Embryonic facial prominence (tissue), 1 donor: Measurements from ENCODE around the gene DAGLB.
"Not testable (repeated sequence)": the region's sequence is repeated elsewhere in the genome, so short reads cannot be mapped to it uniquely, and the experiment has no call there.

ENCODE experiments used
- DNase-seq: peaks from one replicate; pipeline ENCODE4 v3.0.0-alpha.2; 2016; ENCODE audit errors: extremely low spot score

The DAGLB gene

DNA sequence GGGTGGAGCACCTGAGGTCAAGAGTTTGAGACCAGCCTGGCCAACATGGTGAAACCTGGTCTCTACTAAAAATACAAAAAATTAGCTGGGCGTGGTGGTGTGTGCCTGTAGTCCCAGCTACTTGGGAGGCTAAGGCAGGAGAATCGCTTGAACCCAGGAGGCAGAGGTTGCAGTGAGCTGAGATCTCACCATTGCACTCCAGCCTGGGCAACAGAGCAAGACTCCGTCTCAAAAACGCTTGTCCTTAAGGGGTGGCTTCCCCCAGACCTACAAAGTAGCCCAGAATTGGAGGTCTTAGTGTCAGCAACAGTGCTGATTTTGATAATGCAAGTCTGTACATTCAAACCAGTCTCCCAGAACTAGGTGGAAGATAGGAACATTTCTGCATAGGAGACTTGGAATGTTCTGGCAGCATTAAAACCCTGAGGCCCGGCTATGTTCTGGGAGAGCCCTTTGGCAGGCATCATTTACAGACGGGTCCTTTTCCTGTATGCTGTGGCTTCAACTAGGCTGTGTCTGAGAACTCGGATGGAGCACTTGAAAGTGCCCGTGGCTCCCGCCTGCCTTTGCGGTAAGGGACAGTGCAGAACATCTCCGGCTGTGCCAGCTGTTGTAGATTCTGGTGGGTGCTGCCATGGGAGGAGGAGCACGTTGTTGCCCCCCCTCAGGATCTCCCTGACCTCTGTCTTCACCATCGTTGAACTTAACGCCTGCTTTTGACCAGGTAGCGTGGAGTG lies 49.8 kb downstream of the DAGLB start:
- not testable (repeated sequence) for DNase-seq

- no peak for DNase-seq
Measured at GRCh38 chr7:6395898-6396595, 51.7 kb downstream of the DAGLB start.

DNA sequence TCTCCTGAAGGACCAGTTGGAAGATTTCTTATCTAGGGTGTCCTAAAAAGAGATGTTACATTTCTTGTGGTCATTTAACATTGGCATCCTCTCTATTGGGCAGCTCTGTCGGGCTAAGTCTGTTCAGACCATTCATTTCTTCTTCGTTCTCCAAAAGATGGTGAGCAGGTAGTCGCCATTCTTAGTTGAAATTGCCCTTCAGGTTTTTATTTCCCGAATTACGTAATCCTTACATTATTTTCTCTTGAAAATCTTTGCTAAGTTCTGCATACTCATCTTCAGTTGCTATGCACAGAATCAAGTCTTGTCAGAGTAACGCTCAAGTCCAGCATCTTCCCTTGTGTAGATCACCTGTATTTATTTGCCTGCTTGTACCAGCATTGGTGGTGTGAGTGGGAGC lies 53.6 kb downstream of the DAGLB start:
- no peak for DNase-seq

DNA sequence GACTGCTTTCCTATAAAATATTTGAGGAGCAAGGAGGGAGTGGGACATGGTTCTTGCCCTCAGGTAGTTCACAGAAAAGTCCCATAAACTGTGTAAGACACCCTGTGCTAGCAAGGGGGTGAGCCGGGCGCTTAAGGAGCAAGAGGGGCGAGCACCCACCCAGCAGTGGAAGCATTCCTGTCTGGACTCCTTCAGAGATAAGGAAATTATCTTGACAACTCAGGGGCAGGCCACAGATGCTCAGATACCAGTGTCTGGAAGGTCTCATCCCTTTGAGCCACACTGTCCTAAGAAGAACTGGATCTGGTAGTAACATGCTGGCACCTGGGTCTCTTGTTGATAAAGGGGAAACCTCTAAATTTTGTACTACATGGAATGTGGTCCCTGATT lies 54.1 kb downstream of the DAGLB start:
- DNase-seq, result no peak

GRCh38 chr7:6392712-6393666 lies 54.8 kb downstream of the DAGLB start:
- no peak for DNase-seq

DNA sequence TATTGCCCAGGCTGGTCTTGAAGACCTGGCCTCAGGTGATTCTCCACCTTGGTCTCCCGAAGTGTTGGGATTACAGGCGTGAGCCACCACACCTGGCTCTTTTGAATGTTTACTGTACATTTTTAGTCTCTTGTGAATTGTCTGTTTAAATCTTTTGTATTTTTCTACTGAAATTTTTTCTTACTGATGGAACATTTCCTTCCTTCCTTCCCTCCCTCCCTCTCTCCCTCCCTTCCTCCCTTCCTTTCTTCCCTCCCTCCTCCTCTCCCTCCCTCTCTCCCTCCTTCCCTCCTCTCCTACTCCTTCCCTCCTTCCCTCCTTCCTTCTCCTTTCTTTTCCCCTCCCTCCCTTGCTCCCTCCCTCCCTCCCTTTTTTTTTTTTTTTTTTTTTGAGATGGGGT lies 58.0 kb downstream of the DAGLB start:
- no peak for DNase-seq

DNA sequence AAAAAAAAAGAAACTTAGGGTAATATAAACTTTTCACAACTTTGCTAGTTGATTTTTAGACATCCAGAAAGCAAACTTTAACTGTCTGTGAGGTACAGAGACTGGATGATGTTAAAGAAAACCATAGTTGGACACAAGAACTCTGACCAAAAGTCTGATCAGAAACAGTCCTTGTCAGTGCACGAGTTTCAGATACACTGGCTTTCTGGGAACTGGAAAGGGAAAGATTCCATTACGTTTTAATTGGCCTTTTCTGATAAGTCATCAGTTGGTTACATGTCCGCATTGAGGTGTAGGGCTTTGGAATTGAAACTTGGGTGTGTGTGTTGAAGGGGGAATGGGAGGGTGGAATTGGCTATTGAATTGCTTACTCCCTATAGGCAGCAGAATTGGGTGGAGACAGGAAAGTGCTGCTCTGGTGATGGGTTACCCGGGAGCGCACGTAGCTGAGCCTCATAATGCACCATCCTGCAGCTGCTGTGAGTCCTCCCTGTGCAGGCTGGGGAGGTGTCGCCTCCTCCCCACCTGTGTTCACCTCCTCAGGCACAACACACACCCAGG lies 59.9 kb downstream of the DAGLB start:
- no peak for DNase-seq

DNA sequence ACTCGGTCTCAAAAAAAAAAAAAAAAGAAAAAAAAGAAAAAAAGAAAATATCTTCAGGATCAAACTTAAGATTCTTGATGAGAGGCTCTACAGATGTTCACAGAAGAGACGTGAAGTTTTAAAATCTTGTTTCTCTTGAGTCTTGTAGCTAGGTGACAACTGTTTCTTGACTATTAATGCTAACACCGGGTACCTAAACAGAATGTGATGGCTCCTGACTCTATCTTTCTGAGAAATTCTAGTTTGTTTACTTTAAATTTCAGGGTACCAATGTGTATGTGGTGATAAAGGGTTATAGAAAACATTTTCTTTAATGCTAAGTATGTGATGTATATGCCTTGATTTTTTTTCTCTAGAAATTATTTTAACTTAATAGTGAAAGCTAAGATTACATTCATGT lies 61.0 kb downstream of the DAGLB start:
- no peak for DNase-seq

- no peak for DNase-seq
Measured at GRCh38 chr7:6385909-6386560, 61.7 kb downstream of the DAGLB start.

- DNase-seq, result no peak
Measured at GRCh38 chr7:6385110-6385781, 62.5 kb downstream of the DAGLB start.

GRCh38 chr7:6384327-6384726 lies 63.4 kb downstream of the DAGLB start:
- DNase-seq, result no peak

DNA sequence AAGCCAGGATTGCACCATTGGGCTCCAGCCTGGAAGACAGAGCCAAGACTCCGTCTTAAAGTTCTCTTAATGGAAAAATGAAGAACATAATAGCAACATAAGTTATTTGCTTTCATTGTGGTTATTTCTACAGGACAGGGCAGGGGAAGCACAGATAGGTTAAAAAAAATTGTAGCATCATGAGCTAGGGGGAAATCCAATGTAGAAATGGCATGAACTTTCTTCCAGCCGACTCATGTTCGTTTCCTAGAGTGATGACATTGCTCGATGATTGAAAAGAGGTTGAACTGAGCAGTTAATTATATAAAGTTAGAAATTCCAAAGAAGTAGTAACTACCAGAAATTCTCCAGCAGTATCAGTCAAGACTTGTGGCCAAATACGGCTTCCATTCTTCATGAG lies 64.9 kb downstream of the DAGLB start:
- no peak for DNase-seq

- not testable (repeated sequence) for DNase-seq
Measured at GRCh38 chr7:6381846-6382245, 65.9 kb downstream of the DAGLB start.

GRCh38 chr7:6380310-6381095 lies 67.3 kb downstream of the DAGLB start:
- no peak for DNase-seq

GRCh38 chr7:6379886-6380285 lies 67.9 kb downstream of the DAGLB start:
- no peak for DNase-seq

DNA sequence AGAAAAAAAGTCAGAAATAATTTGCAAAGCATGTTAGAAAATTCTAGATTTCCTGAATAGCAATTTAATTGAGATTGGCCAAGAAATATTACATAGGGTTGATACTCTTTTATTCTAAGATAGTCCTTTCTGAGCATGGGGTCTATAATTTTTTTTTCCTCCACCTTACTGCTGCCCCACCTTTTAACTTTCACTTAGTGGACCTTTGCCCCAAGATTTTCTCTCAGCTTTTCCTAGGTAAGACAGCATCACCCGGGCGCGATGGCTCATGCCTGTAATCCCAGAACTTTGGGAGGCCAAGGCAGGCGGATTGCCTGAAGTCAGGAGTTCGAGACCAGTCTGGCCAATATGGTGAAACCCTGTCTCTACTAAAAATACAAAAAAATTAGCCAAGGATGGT lies 69.2 kb downstream of the DAGLB start:
- DNase-seq, result not testable (repeated sequence)

- DNase-seq, result no peak
Measured at GRCh38 chr7:6376820-6377219, 70.9 kb downstream of the DAGLB start.

- DNase-seq, result no peak
Measured at GRCh38 chr7:6375348-6376101, 72.2 kb downstream of the DAGLB start.

DNA sequence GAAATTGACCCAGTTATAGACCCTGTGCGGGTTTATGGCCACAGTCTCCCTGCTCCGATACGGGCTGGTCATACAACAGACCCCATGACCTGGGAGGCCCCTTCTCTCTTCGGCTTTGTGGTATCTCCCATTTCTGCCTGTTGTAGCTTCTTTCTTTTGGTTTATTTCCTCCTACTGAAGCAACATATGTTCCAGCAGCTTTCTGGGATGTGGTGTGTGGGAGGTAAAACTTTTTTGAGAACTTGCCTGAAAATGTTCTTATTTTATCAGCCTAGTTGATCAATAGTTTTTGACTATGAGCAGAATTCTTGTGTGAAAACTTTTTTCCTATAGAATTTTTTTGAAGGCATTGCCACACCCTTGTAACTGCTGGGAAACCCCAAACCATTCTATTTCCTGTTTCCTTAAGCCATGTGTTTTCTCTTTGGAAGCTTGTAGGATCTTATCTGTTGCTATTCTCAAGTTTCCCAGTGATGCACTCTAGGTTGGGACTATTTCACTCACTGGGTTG lies 80.0 kb downstream of the DAGLB start:
- no peak for DNase-seq
